Measurements from ENCODE around the gene ZNF714.
"Not testable (repeated sequence)": the region's sequence is repeated elsewhere in the genome, so short reads cannot be mapped to it uniquely, and the experiment has no call there.

GRCh38 chr19:21141006-21141405 lies 59.0 kb downstream of the ZNF714 start:
- TF ChIP-seq ATF3 (IDR thresholded peaks at IDR 0.05); POLR2AphosphoS5 (IDR thresholded peaks at IDR 0.05; ENCODE audit: low read depth, low read length); CEBPB (IDR thresholded peaks at IDR 0.05; ENCODE audit: low read depth); CTCF (IDR thresholded peaks at IDR 0.05 in 2 of 3, conservative IDR thresholded peaks at IDR 0.05 in 1 of 3; ENCODE audit: borderline replicate concordance in 1 of 3, insufficient read depth in 1 of 3, low read depth in 2 of 3, low read length in 2 of 3); YY1 (IDR thresholded peaks at IDR 0.05; ENCODE audit: extremely low read depth, insufficient replicate concordance, low read depth, low read length); REST (IDR thresholded peaks at IDR 0.05; ENCODE audit: low read depth); EGR1 (IDR thresholded peaks at IDR 0.05; ENCODE audit: low read depth); RAD21 (IDR thresholded peaks at IDR 0.05; ENCODE audit: low read depth): not testable (repeated sequence)

Measured in HCT116 (cell line).